H1 (cell line): ENCODE data around the gene NEURL1. TPM values are rescaled to one million over a fixed set of nuclear protein-coding genes. Genes with fewer than 3 reads are reported as not detected.

Experiments
- CTCF ChIA-PET: fragments of 300-600 bp; sonication (Branson Sonifier 250); formaldehyde crosslinking; loops from one replicate; lab custom pipeline; 2021; ENCODE audit not compliant: partially characterized antibody; lab: Charles Lee
- POLR2A ChIA-PET: fragments of 300-600 bp; sonication (Branson Sonifier 250); formaldehyde crosslinking; loops from one replicate; lab custom pipeline; 2021; ENCODE audit warnings: inconsistent platforms; ENCODE audit not compliant: partially characterized antibody; lab: Charles Lee
- DNase-seq, 2 experiments: peaks; one replicate each; pipeline versions ENCODE4 v3.0.0 to v3.0.0-alpha.2; 2010 to 2022; ENCODE audit warnings: low spot score in 2 of 2, low read depth in 1 of 2, mixed read lengths in 1 of 2
- FAIRE-seq: peaks from 2 replicates; lab custom pipeline; 2011; peaks lifted over from hg19 to GRCh38; lab: Jason Lieb, UNC
- H2AFZ ChIP-seq: 2 replicates; pipeline ENCODE4 v1.8.1; 2012; ENCODE audit warnings: low read length, inconsistent platforms
- H2AK5ac ChIP-seq: 2 replicates; pipeline ENCODE4 v1.6.1; 2013; ENCODE audit warnings: low read depth, low read length
- H2BK120ac ChIP-seq: replicated peaks from 2 replicates; pipeline ENCODE3; 2013; ENCODE audit warnings: low read depth, low read length, inconsistent platforms
- H2BK12ac ChIP-seq: 2 replicates; pipeline ENCODE4 v1.6.1; 2013; ENCODE audit warnings: low read depth, low read length
- H2BK15ac ChIP-seq: 2 replicates; pipeline ENCODE4 v1.6.1; 2013; ENCODE audit warnings: low read length
- H2BK20ac ChIP-seq: 2 replicates; pipeline ENCODE4 v1.6.1; 2013; ENCODE audit warnings: low read length
- H2BK5ac ChIP-seq: 2 replicates; pipeline ENCODE4 v1.6.1; 2013; ENCODE audit warnings: low read depth, low read length
- H3K14ac ChIP-seq: 2 replicates; pipeline ENCODE4 v1.6.1; 2013; ENCODE audit warnings: inconsistent platforms; ENCODE audit not compliant: insufficient read length
- H3K18ac ChIP-seq: 2 replicates; pipeline ENCODE4 v1.6.1; 2013; ENCODE audit warnings: low read length; ENCODE audit errors: extremely low read depth
- H3K23ac ChIP-seq: 2 replicates; pipeline ENCODE4 v1.6.1; 2013; ENCODE audit warnings: inconsistent platforms; ENCODE audit not compliant: insufficient read length
- H3K23me2 ChIP-seq: 2 replicates; pipeline ENCODE4 v1.6.1; 2013; ENCODE audit warnings: low read depth, low read length
- H3K27ac ChIP-seq: 2 replicates; pipeline ENCODE4 v1.6.1; 2011; ENCODE audit warnings: low read depth, low read length, inconsistent platforms
- H3K27me3 ChIP-seq, 4 experiments: replicated peaks in 1 of 4; 1 replicate in 1 of 4; 2 replicates in 3 of 4; pipeline versions ENCODE4 v1.6.1 to v1.8.1; 2011 to 2013; ENCODE audit warnings: low read length in 3 of 4, mild to moderate bottlenecking in 3 of 4, inconsistent platforms in 2 of 4, mixed read lengths in 2 of 4, moderate library complexity in 1 of 4; ENCODE audit not compliant: control insufficient read depth in 3 of 4, insufficient read depth in 3 of 4; ENCODE audit errors: extremely low read depth in 1 of 4
- H3K36me3 ChIP-seq, 4 experiments: 2 replicates each; pipeline versions ENCODE4 v1.6.1 to v1.8.1; 2011 to 2013; ENCODE audit warnings: mild to moderate bottlenecking in 4 of 4, low read length in 3 of 4, moderate library complexity in 2 of 4, control low read depth in 1 of 4, inconsistent platforms in 1 of 4; ENCODE audit not compliant: insufficient read depth in 4 of 4, control insufficient read depth in 2 of 4
- H3K4ac ChIP-seq: replicated peaks from 2 replicates; pipeline ENCODE3; 2013; ENCODE audit warnings: low read length, low read depth, mixed read lengths, inconsistent platforms; ENCODE audit not compliant: insufficient read length
- H3K4me1 ChIP-seq, 4 experiments: replicated peaks in 1 of 4; 1 replicate in 1 of 4; 2 replicates in 3 of 4; pipeline versions ENCODE4 v1.6.1 to v1.8.1; 2011 to 2013; ENCODE audit warnings: low read length in 3 of 4, inconsistent platforms in 2 of 4, mixed read lengths in 1 of 4; ENCODE audit not compliant: insufficient read depth in 4 of 4, control insufficient read depth in 3 of 4
- H3K4me2 ChIP-seq, 2 experiments: 2 replicates each; pipeline versions ENCODE4 v1.6.1 to v1.8.1; 2011 to 2013; ENCODE audit warnings: low read depth in 2 of 2, low read length in 2 of 2, control low read depth in 1 of 2, inconsistent platforms in 1 of 2, mild to moderate bottlenecking in 1 of 2; ENCODE audit not compliant: insufficient read depth in 1 of 2
- H3K4me3 ChIP-seq, 4 experiments: fragments of 200-600, 300-600 bp in 1 of 4; sonication (generic), shearing (Covaris generic), sonication (Bioruptor Twin) in 1 of 4; 2 replicates each; pipeline versions ENCODE4 v1.5.1 to v1.8.1; 2011 to 2016; ENCODE audit warnings: low read length in 4 of 4, low read depth in 3 of 4, control low read depth in 2 of 4, inconsistent platforms in 2 of 4, mild to moderate bottlenecking in 2 of 4, mixed read lengths in 1 of 4, moderate library complexity in 1 of 4; ENCODE audit not compliant: insufficient read depth in 2 of 4; ENCODE audit errors: extremely low read depth in 1 of 4
- H3K56ac ChIP-seq: replicated peaks from 2 replicates; pipeline ENCODE3; 2013; ENCODE audit warnings: low read depth, mild to moderate bottlenecking, mixed read lengths, low read length, inconsistent platforms; ENCODE audit not compliant: insufficient read length
- H3K79me1 ChIP-seq: 2 replicates; pipeline ENCODE4 v1.6.1; 2013; ENCODE audit warnings: low read depth, low read length, control low read depth
- H3K79me2 ChIP-seq, 2 experiments: 2 replicates each; pipeline versions ENCODE4 v1.6.1 to v1.8.1; 2012 to 2013; ENCODE audit warnings: low read length in 2 of 2, mild to moderate bottlenecking in 2 of 2, inconsistent platforms in 1 of 2; ENCODE audit not compliant: insufficient read depth in 2 of 2, control insufficient read depth in 1 of 2
- H3K9ac ChIP-seq, 4 experiments: replicated peaks in 1 of 4; 1 replicate in 1 of 4; 2 replicates in 3 of 4; pipeline versions ENCODE4 v1.6.1 to v1.8.1; 2011 to 2013; ENCODE audit warnings: low read depth in 3 of 4, low read length in 3 of 4, control low read depth in 2 of 4, mild to moderate bottlenecking in 2 of 4, moderate library complexity in 2 of 4, inconsistent platforms in 1 of 4; ENCODE audit errors: extremely low read depth in 1 of 4
- H3K9me3 ChIP-seq, 2 experiments: 2 replicates each; pipeline versions ENCODE4 v1.6.1 to v1.8.1; 2012 to 2013; ENCODE audit warnings: mild to moderate bottlenecking in 2 of 2, moderate library complexity in 2 of 2, control low read depth in 1 of 2, inconsistent platforms in 1 of 2, low read depth in 1 of 2, low read length in 1 of 2, mixed read lengths in 1 of 2; ENCODE audit not compliant: insufficient read depth in 2 of 2
- H4K20me1 ChIP-seq, 2 experiments: replicated peaks in 1 of 2; 2 replicates each; pipeline versions ENCODE3 to v1.8.1; 2011 to 2013; ENCODE audit warnings: inconsistent platforms in 2 of 2, low read length in 2 of 2, mild to moderate bottlenecking in 1 of 2; ENCODE audit not compliant: insufficient read depth in 2 of 2, control insufficient read depth in 1 of 2
- H4K5ac ChIP-seq: 2 replicates; pipeline ENCODE4 v1.6.1; 2013; ENCODE audit warnings: low read length, low read depth, mixed read lengths, inconsistent platforms; ENCODE audit not compliant: insufficient read length
- H4K8ac ChIP-seq: 2 replicates; pipeline ENCODE4 v1.8.0; 2013; ENCODE audit warnings: mild to moderate bottlenecking, moderate library complexity, low read length, inconsistent platforms; ENCODE audit not compliant: insufficient read depth; ENCODE audit errors: extremely low read depth
- H4K91ac ChIP-seq: replicated peaks from 2 replicates; pipeline ENCODE3; 2013; ENCODE audit warnings: low read length, mixed read lengths, inconsistent platforms; ENCODE audit not compliant: insufficient read length
- CHD1 ChIP-seq: IDR thresholded peaks from 2 replicates; pipeline ENCODE4 v1.6.1; 2012; ENCODE audit warnings: low read depth, low read length, improper control_type of control experiment
- CHD2 ChIP-seq: IDR thresholded peaks from 2 replicates; pipeline ENCODE4 v1.6.1; 2012; ENCODE audit warnings: low read length, improper control_type of control experiment
- FOSL1 ChIP-seq: IDR thresholded peaks from 2 replicates; pipeline ENCODE4 v1.6.1; 2011; ENCODE audit warnings: mild to moderate bottlenecking, low read depth, low read length, moderate library complexity; ENCODE audit not compliant: insufficient read depth
- GABPA ChIP-seq: IDR thresholded peaks from 2 replicates; pipeline ENCODE4 v1.6.1; 2011; ENCODE audit warnings: mild to moderate bottlenecking, low read length, moderate library complexity, borderline replicate concordance; ENCODE audit not compliant: insufficient read depth
- KDM4A ChIP-seq: IDR thresholded peaks from one replicate; pipeline ENCODE4 v1.7.1; 2012; ENCODE audit warnings: low read depth, mild to moderate bottlenecking, moderate library complexity, low read length, inconsistent platforms; ENCODE audit not compliant: severe bottlenecking
- POLR2AphosphoS5 ChIP-seq: IDR thresholded peaks from 2 replicates; pipeline ENCODE4 v1.6.1; 2011; ENCODE audit warnings: low read depth, low read length
- RBBP5 ChIP-seq: IDR thresholded peaks from 2 replicates; pipeline ENCODE4 v1.7.1; 2012; ENCODE audit warnings: low read depth, mild to moderate bottlenecking, inconsistent platforms, low read length, moderate library complexity, borderline replicate concordance
- RFX5 ChIP-seq: IDR thresholded peaks from 2 replicates; pipeline ENCODE4 v1.6.1; 2011; ENCODE audit warnings: low read depth, low read length, improper control_type of control experiment, borderline replicate concordance
- SIX5 ChIP-seq: IDR thresholded peaks from 2 replicates; pipeline ENCODE4 v1.6.1; 2011; ENCODE audit warnings: mild to moderate bottlenecking, low read depth, low read length
- SP1 ChIP-seq: IDR thresholded peaks from 2 replicates; pipeline ENCODE4 v1.6.1; 2011; ENCODE audit warnings: low read depth, low read length
- SRF ChIP-seq: IDR thresholded peaks from 2 replicates; pipeline ENCODE4 v1.6.1; 2011; ENCODE audit warnings: mild to moderate bottlenecking, low read depth, low read length, moderate library complexity
- TCF12 ChIP-seq: IDR thresholded peaks from 2 replicates; pipeline ENCODE4 v1.6.1; 2011; ENCODE audit warnings: low read depth, mild to moderate bottlenecking, low read length
- WGBS, 2 experiments: shearing (Covaris generic) in 1 of 2; methylation state at CpG; one replicate each; pipeline versions ENCODE4 v1.1.6 to v1.1.7; 2013 to 2015; ENCODE audit warnings: low lambda C conversion rate in 2 of 2, mixed read lengths in 2 of 2, inconsistent platforms in 1 of 2, low coverage in 1 of 2, missing lambda C conversion rate in 1 of 2; ENCODE audit not compliant: insufficient replicate concordance in 2 of 2, insufficient coverage in 1 of 2, insufficient read length in 1 of 2; ENCODE audit errors: extremely low coverage in 1 of 2, missing lambda C conversion rate in 1 of 2; 5-methylcytosine and 5-hydroxymethylcytosine counted together
- polyA plus RNA-seq, 7 experiments: library from polyadenylated mRNA; depleted of rRNA in 3 of 7; stranded (reverse) in 5 of 7; unstranded in 2 of 7; fragments of >200 nt in 5 of 7; fragments of 200-250 nt in 2 of 7; gene quantifications; 1 replicate in 5 of 7; 2 replicates in 1 of 7; 4 replicates in 1 of 7; pipeline versions ENCODE4 v1.2.1 to v1.2.3, GENCODE V29; 2011 to 2013; ENCODE audit warnings: missing spikeins in 2 of 7, mixed read lengths in 2 of 7
- total RNA-seq: library from RNA; stranded (reverse); fragmentation: NEBNext Ultra II Directional; extraction: Animal tissue kit (Norgen Biotek cat#: 25700); gene quantifications from 2 replicates; pipeline ENCODE4 v1.2.1, GENCODE V29; 2021

Gene NEURL1
- total and polyA plus RNA-seq, 2 of the 8 experiments (the other 6 are each of a cell fraction or from before 2014, with no cell fraction given): 0.54 to 0.58 TPM

DNA sequence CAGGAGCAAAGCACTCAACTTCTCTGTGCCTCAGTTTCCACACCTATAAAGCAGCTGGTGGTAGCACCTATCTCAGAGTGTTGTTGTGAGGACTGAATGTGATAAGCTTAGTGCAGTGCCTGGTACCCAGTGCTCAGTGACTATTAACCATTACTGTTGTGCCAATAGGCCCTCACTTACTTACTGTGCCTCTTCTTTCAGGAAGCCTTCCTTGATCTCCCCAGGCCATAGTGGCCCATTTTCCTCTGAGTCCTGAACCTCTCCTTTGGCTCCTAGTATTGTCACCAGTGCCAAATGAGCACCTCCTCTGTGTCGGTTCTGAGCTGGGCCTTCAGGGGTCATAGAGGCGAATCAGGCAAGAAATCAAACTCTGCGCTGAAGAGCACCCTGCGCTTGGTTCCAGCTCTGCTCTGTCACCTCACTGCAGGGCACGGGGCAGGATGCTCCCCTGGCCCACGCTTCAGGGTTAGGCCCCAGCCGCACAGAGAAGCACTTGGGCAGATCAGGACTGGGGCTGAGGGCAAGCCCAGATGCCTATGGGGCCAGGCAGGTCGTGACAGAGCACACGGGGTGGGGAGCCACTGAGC lies 37.3 kb upstream of the NEURL1 start:
- H3K4me1 ChIP-seq: peaks cover 0 to 21% (median 11%) of the 10 kb centered on the region in 4 experiments; a peak in 5 of 7 replicates
- no peak overlapping the region for H2BK12ac ChIP-seq
- ChIA-PET POLR2A (interaction anchor here (1.1 kb wide), 2 partner anchors 8 to 16 kb away, joined by 3 read pairs; no protein-coding TSS in a partner anchor), CTCF (interaction anchor here (0.9 to 6.0 kb wide), 8 partner anchors 13 to 224 kb away, joined by 3 to 47 read pairs (median 6); no protein-coding TSS in a partner anchor)
- no peak overlapping the region for H3K27ac ChIP-seq
- no peak overlapping the region for H4K8ac ChIP-seq
- no peak overlapping the region for H3K4me3 ChIP-seq
- no peak overlapping the region for H3K56ac ChIP-seq
- H3K23ac ChIP-seq: no peak overlapping the region
- DNase-seq: no peak
- H2AK5ac ChIP-seq: no peak overlapping the region
- 84% methylated on average over 8 of the region's 9 CpGs; no CpG with 5 or more reads in 1 of the 2 experiments for WGBS, 2 experiments
- no peak overlapping the region for H4K91ac ChIP-seq
- H3K27me3 ChIP-seq: no peaks in the 10 kb centered on the region; a peak in 2 of 7 replicates
- H3K36me3 ChIP-seq: no peaks in the 10 kb centered on the region
- H2AFZ ChIP-seq: no peak overlapping the region
- H2BK20ac ChIP-seq: no peak overlapping the region
- no peak overlapping the region for H3K14ac ChIP-seq
- H2BK15ac ChIP-seq: no peak overlapping the region
- H3K23me2 ChIP-seq: peaks cover 3% of the 10 kb centered on the region; the same call in 1 of the 2 replicates
- H4K20me1 ChIP-seq: no peaks in the 10 kb centered on the region
- no peak for FAIRE-seq
- H3K18ac ChIP-seq: no peak overlapping the region
- no peak overlapping the region for H2BK5ac ChIP-seq
- no peak overlapping the region for H4K5ac ChIP-seq
- no peaks in the 10 kb centered on the region for H3K79me1 ChIP-seq
- H2BK120ac ChIP-seq: no peak overlapping the region
- H3K4ac ChIP-seq: no peak overlapping the region
- no peak overlapping the region for H3K9ac ChIP-seq
- H3K9me3 ChIP-seq: no peaks in the 10 kb centered on the region
- H3K4me2 ChIP-seq: no peak overlapping the region
- H3K79me2 ChIP-seq: no peaks in the 10 kb centered on the region
- TF ChIP-seq GABPA: no peak
- TF ChIP-seq CHD1: no peak
- TF ChIP-seq SRF: no peak
- no peak for TF ChIP-seq POLR2AphosphoS5
- no peak for TF ChIP-seq SIX5
- no peak for TF ChIP-seq RBBP5
- TF ChIP-seq RFX5: no peak
- no peak for TF ChIP-seq CHD2
- no peak for TF ChIP-seq TCF12
- no peak for TF ChIP-seq KDM4A
- no peak for TF ChIP-seq FOSL1
- no peak for TF ChIP-seq SP1
